HG03520 (cell line): ENCODE measurements around the gene C22orf39.

Experiments used
- ATAC-seq: cut with Tn5 transposase; IDR thresholded peaks from one replicate; pipeline ENCODE4 v1.9.1; 2021; ENCODE audit warnings: mild to moderate bottlenecking, moderate library complexity; ENCODE audit not compliant: unreplicated experiment

The C22orf39 gene

GRCh38 chr22:19431649-19432132 is 15.8 kb downstream of the C22orf39 start, which contains the start of gene HIRA:
HIRA (minus strand) TSS chr22:19431733; CDS start chr22:19431476, 257 bp downstream.
- ATAC-seq = peak; percentile 33

GRCh38 chr22:19430890-19431541 is 16.5 kb downstream of the C22orf39 start:
- ATAC-seq = no peak

GRCh38 chr22:19429950-19430889 is 17.3 kb downstream of the C22orf39 start:
- ATAC-seq = no peak

GRCh38 chr22:19424186-19424500 is 23.4 kb downstream of the C22orf39 start:
- ATAC-seq = no peak

- ATAC-seq = no peak
Measured at GRCh38 chr22:19422440-19423301, 24.8 kb downstream of the C22orf39 start.

- no peak for ATAC-seq
Measured at GRCh38 chr22:19420321-19420720, 27.2 kb downstream of the C22orf39 start.

- ATAC-seq = no peak
Measured at GRCh38 chr22:19419464-19420178, 27.9 kb downstream of the C22orf39 start.

GRCh38 chr22:19419086-19419463 is 28.4 kb downstream of the C22orf39 start:
- ATAC-seq = no peak

- no peak for ATAC-seq
Measured at GRCh38 chr22:19412923-19413322, 34.6 kb downstream of the C22orf39 start.

GRCh38 chr22:19412478-19412877 is 35.0 kb downstream of the C22orf39 start:
- no peak for ATAC-seq

- ATAC-seq = no peak
Measured at GRCh38 chr22:19411690-19412045, 35.8 kb downstream of the C22orf39 start.

GRCh38 chr22:19410941-19411689 is 36.4 kb downstream of the C22orf39 start:
- ATAC-seq = no peak

- no peak for ATAC-seq
Measured at GRCh38 chr22:19407649-19408606, 39.6 kb downstream of the C22orf39 start.

GRCh38 chr22:19406846-19407245 is 40.7 kb downstream of the C22orf39 start:
- no peak for ATAC-seq

GRCh38 chr22:19406281-19406811 is 41.2 kb downstream of the C22orf39 start:
- ATAC-seq = no peak

GRCh38 chr22:19405652-19406051 is 41.9 kb downstream of the C22orf39 start:
- no peak for ATAC-seq

- no peak for ATAC-seq
Measured at GRCh38 chr22:19405133-19405532, 42.4 kb downstream of the C22orf39 start.

- ATAC-seq = no peak
Measured at GRCh38 chr22:19404676-19405075, 42.8 kb downstream of the C22orf39 start.
